ENCODE results near the gene PILRA.

GRCh38 chr7:100432621-100433275 is 59.5 kb downstream of the PILRA start:
- no peak for TF ChIP-seq EZH2 (IDR thresholded peaks at IDR 0.05; ENCODE audit: insufficient read depth, poor library complexity, severe bottlenecking)
- TF ChIP-seq EZH2phosphoT487 (IDR thresholded peaks at IDR 0.05; ENCODE audit: insufficient read depth, low read depth), result no peak
